ENCODE data around the gene NOL9. TPM values are rescaled to one million over a fixed set of nuclear protein-coding genes. Genes with fewer than 3 reads are reported as not detected.

Gene NOL9
- total RNA-seq, 1 donor from 2014 or later: 48.0 TPM

DNA sequence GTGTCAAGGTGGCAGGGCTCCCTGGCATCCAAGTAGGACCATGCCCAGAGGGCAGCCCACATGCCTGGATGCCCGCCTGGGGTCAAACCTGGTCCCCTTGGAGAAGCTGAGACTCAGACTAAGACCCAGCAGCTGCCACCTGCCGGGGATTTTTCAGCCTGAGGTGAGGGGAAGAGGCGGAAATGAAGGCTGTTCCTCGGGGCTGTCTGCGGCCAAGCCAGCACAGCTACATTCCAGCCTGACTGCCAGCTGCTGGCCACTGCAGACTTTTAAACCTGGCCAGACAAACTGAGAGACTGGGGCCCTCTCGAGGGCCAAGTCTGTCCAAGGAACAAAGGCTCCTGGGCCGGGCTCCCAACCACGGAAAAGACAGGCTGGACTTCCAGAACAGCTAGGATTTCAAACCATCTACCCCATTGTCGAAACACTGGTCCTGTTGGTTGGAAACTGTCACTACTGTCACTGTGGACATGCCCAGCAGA is 41.0 kb downstream of the NOL9 start:
- no peaks in the 10 kb centered on the region for H3K36me3 ChIP-seq
- H3K27me3 Mint-ChIP-seq (ENCODE audit: insufficient read depth, low read depth): no peaks in the 10 kb centered on the region
- H3K4me1 ChIP-seq: peaks cover 8% of the 10 kb centered on the region
- H2AFZ ChIP-seq (replicated peaks): no peak overlapping the region
- H3K79me2 ChIP-seq (ENCODE audit: low read depth): no peaks in the 10 kb centered on the region
- H3K9me3 ChIP-seq (ENCODE audit: low read depth): no peaks in the 10 kb centered on the region
- H3K27ac ChIP-seq: no peak overlapping the region
- H3K4me3 ChIP-seq: no peak overlapping the region
- TF ChIP-seq EZH2phosphoT487 (IDR thresholded peaks at IDR 0.05) (no peak), EZH2 (IDR thresholded peaks at IDR 0.05) (no peak)
- TF ChIP-seq, protein P1, sequence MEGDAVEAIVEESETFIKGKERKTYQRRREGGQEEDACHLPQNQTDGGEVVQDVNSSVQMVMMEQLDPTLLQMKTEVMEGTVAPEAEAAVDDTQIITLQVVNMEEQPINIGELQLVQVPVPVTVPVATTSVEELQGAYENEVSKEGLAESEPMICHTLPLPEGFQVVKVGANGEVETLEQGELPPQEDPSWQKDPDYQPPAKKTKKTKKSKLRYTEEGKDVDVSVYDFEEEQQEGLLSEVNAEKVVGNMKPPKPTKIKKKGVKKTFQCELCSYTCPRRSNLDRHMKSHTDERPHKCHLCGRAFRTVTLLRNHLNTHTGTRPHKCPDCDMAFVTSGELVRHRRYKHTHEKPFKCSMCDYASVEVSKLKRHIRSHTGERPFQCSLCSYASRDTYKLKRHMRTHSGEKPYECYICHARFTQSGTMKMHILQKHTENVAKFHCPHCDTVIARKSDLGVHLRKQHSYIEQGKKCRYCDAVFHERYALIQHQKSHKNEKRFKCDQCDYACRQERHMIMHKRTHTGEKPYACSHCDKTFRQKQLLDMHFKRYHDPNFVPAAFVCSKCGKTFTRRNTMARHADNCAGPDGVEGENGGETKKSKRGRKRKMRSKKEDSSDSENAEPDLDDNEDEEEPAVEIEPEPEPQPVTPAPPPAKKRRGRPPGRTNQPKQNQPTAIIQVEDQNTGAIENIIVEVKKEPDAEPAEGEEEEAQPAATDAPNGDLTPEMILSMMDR (IDR thresholded peaks at IDR 0.05): no peak
- H3K4me3 Mint-ChIP-seq: no peak overlapping the region
- H4K20me1 ChIP-seq (ENCODE audit: low read depth): no peaks in the 10 kb centered on the region
- no peaks in the 10 kb centered on the region for H3K36me3 Mint-ChIP-seq
- no peak overlapping the region for H3K27ac Mint-ChIP-seq
- no peaks in the 10 kb centered on the region for H3F3A ChIP-seq (ENCODE audit: low read depth)
- peaks cover 13% of the 10 kb centered on the region for H3K4me1 Mint-ChIP-seq
- no peak overlapping the region for H3K4me2 ChIP-seq
- no peaks in the 10 kb centered on the region for H3K9me3 Mint-ChIP-seq
- H3K27me3 ChIP-seq: no peaks in the 10 kb centered on the region
- DNase-seq (ENCODE audit: low spot score): no peak
- peak overlapping the region; percentile 37 for H3K9ac ChIP-seq

DNA sequence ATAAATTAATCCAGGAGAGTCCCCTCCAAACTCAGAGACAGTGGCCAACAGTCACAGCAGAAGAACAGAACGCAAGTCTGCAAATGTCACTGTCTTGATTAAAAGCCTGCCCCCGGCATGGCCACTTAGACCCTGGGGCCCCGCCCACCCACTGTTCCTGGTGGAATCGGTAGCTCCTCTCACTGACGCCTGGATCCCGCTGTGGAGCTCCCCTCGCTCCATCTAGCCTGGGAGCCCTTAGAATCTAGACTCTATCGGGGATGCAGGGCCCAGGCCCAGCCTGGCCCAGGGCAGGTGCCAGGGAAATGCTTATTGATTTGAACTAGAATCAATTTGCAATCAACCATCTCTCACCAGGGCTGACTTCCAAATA is 41.4 kb downstream of the NOL9 start:
- Histone ChIP-seq H4K20me1 (ENCODE audit: low read depth) (no peaks in the 10 kb centered on the region), H3F3A (ENCODE audit: low read depth) (no peaks in the 10 kb centered on the region), H3K79me2 (ENCODE audit: low read depth) (no peaks in the 10 kb centered on the region), H3K36me3 (no peaks in the 10 kb centered on the region), H2AFZ (replicated peaks) (no peak overlapping the region), H3K9ac (peak overlapping the region; percentile 37), H3K4me3 (no peak overlapping the region), H3K4me1 (peaks cover 8% of the 10 kb centered on the region), H3K27ac (no peak overlapping the region), H3K4me2 (no peak overlapping the region), H3K27me3 (no peaks in the 10 kb centered on the region), H3K9me3 (ENCODE audit: low read depth) (no peaks in the 10 kb centered on the region)
- Mint-ChIP-seq H3K4me3 (no peak overlapping the region), H3K27me3 (ENCODE audit: insufficient read depth, low read depth) (no peaks in the 10 kb centered on the region), H3K9me3 (no peaks in the 10 kb centered on the region), H3K36me3 (no peaks in the 10 kb centered on the region), H3K27ac (no peak overlapping the region), H3K4me1 (peaks cover 13% of the 10 kb centered on the region)
- DNase-seq (ENCODE audit: low spot score): no peak
- TF ChIP-seq EZH2phosphoT487 (IDR thresholded peaks at IDR 0.05) (no peak), EZH2 (IDR thresholded peaks at IDR 0.05) (no peak)
- TF ChIP-seq, protein P1 (IDR thresholded peaks at IDR 0.05): no peak

DNA sequence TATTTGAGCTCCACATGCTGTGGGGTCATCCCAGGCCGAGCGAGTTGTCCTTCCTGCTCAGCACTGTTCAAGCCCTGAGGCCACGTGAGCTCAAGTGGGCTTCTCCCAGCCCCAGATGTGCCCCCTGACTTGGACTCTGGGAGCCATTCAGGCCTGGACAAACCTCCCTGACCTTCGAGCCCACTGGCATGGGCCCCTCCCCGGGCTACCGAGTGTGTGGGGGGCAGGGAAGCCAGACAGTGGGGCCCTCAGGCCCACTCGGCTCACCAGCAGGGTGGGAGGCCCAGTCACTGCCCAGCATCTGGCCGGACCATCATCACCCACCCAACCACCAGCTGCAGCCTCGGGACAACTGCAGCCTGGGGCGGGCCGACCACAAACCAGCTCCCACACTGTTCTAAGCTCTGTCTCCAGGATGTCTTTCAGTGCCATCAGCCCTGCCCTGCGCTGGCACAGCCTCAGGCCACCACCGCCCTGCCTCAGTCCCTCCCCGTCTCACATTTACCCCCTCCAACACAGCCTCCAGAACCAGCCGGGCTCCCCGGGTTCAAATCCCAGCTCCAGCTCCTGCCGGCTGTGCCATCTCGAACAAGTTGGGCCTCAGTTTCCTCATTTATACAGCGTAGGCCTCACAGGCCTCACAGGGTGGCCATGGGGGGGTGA is 41.9 kb downstream of the NOL9 start:
- TF ChIP-seq EZH2 (IDR thresholded peaks at IDR 0.05) (no peak), EZH2phosphoT487 (IDR thresholded peaks at IDR 0.05) (no peak)
- TF ChIP-seq, protein P1 (IDR thresholded peaks at IDR 0.05): no peak
- Histone ChIP-seq H3K9ac (no peak overlapping the region), H3K27ac (no peak overlapping the region), H3F3A (ENCODE audit: low read depth) (no peaks in the 10 kb centered on the region), H3K4me1 (peaks cover 8% of the 10 kb centered on the region), H3K27me3 (no peaks in the 10 kb centered on the region), H4K20me1 (ENCODE audit: low read depth) (no peaks in the 10 kb centered on the region), H2AFZ (replicated peaks) (no peak overlapping the region), H3K79me2 (ENCODE audit: low read depth) (no peaks in the 10 kb centered on the region), H3K4me3 (no peak overlapping the region), H3K9me3 (ENCODE audit: low read depth) (no peaks in the 10 kb centered on the region), H3K36me3 (no peaks in the 10 kb centered on the region), H3K4me2 (no peak overlapping the region)
- Mint-ChIP-seq H3K4me1 (peaks cover 10% of the 10 kb centered on the region), H3K9me3 (no peaks in the 10 kb centered on the region), H3K27me3 (ENCODE audit: insufficient read depth, low read depth) (no peaks in the 10 kb centered on the region), H3K36me3 (no peaks in the 10 kb centered on the region), H3K4me3 (no peak overlapping the region), H3K27ac (no peak overlapping the region)
- DNase-seq (ENCODE audit: low spot score): no peak

All from neural progenitor cell (in vitro differentiated cells).